Loucy (cell line): ENCODE results near the gene CLEC18B.
"Not testable (repeated sequence)": the region's sequence is repeated elsewhere in the genome, so short reads cannot be mapped to it uniquely, and the experiment has no call there.

Source experiments
- EZH2phosphoT487 ChIP-seq: fragments of 200-600 bp; IDR thresholded peaks from 2 replicates; pipeline ENCODE4 v1.6.1; 2018; ENCODE audit warnings: antibody characterized with exemption, mild to moderate bottlenecking, moderate library complexity, borderline replicate concordance
- TF ChIP-seq, protein P1 (sequence below): fragments of 200-600 bp; sonication (generic); conservative IDR thresholded peaks from 2 replicates; pipeline ENCODE4 v1.5.1; 2014; ENCODE audit warnings: mild to moderate bottlenecking, antibody characterized with exemption, low read length

DNA sequence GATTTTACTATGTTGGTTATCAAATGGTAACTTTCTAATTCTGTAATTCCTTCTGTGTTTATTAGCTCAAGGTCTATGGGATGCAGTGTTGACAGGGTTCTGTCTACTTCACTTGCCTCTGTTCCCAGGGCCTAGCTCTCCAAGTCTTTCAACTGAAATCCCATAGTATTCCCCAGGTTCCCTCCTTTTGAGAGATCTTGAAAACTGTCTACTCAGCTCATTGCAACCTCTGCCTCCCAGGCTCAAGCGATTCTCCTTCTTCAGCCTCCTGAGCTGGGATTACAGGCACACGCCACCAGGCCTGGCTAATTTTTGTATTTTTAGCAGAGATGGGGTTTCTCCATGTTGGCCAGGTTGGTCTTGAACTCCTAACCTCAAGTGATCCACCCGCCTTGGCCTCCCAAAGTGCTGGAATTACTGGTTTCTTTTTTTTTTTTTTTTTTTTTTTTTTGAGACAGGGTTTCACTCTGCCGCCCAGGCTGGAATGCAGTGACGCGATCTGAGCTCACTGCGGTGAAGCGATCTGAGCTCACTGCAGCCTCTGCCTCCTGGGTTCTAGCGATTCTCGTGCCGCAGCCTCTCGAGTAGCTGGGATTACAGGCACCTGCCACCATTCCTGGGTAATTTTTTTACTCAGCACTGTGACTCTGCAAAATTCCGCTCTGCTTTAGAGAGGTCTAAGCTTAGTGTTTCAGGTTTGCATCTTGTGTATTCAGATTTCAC, 22.5 kb upstream of the CLEC18B start:
- TF ChIP-seq, protein P1, sequence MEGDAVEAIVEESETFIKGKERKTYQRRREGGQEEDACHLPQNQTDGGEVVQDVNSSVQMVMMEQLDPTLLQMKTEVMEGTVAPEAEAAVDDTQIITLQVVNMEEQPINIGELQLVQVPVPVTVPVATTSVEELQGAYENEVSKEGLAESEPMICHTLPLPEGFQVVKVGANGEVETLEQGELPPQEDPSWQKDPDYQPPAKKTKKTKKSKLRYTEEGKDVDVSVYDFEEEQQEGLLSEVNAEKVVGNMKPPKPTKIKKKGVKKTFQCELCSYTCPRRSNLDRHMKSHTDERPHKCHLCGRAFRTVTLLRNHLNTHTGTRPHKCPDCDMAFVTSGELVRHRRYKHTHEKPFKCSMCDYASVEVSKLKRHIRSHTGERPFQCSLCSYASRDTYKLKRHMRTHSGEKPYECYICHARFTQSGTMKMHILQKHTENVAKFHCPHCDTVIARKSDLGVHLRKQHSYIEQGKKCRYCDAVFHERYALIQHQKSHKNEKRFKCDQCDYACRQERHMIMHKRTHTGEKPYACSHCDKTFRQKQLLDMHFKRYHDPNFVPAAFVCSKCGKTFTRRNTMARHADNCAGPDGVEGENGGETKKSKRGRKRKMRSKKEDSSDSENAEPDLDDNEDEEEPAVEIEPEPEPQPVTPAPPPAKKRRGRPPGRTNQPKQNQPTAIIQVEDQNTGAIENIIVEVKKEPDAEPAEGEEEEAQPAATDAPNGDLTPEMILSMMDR = not testable (repeated sequence)
- not testable (repeated sequence) for TF ChIP-seq EZH2phosphoT487
